Gastrocnemius medialis (tissue), 4 donors: ENCODE results near the gene DGCR8. TPM values are rescaled to one million over a fixed set of nuclear protein-coding genes. Genes with fewer than 3 reads are reported as not detected.

Experiments used
- ATAC-seq, 2 donors: fragments of 150-250 bp; one replicate each; pipeline ENCODE4 v1.9.1; 2016
- DNase-seq, 2 donors: peaks; one replicate each; pipeline ENCODE4 v3.0.0-alpha.2; 2019
- H3K27ac ChIP-seq, 4 donors: fragments of 200-600 bp; sonication (generic); 1 replicate in 1 of 4; 2 replicates in 3 of 4; pipeline ENCODE4 v1.5.1; 2016 to 2018; ENCODE audit warnings: mild to moderate bottlenecking in 2 of 4, moderate library complexity in 1 of 4
- H3K27me3 ChIP-seq, 3 donors: fragments of 200-600 bp; sonication (generic) in 2 of 3; 1 replicate in 1 of 3; 2 replicates in 2 of 3; pipeline versions ENCODE4 v1.5.1 to v1.6.0; 2016 to 2019; ENCODE audit warnings: mild to moderate bottlenecking in 1 of 3, moderate library complexity in 1 of 3
- H3K36me3 ChIP-seq, 2 donors: fragments of 200-600 bp; sonication (generic) in 1 of 2; one replicate each; pipeline ENCODE4 v1.5.1; 2017 to 2018
- H3K4me1 ChIP-seq, 2 donors: fragments of 200-600 bp; sonication (generic) in 1 of 2; one replicate each; pipeline ENCODE4 v1.5.1; 2016 to 2017; ENCODE audit warnings: mild to moderate bottlenecking in 2 of 2
- H3K4me3 ChIP-seq, 4 donors: fragments of 200-600 bp; sonication (generic) in 3 of 4; 1 replicate in 1 of 4; 2 replicates in 3 of 4; pipeline ENCODE4 v1.5.1; 2016 to 2019; ENCODE audit warnings: mild to moderate bottlenecking in 2 of 4
- H3K9me3 ChIP-seq, 3 donors: fragments of 200-600 bp; sonication (generic) in 2 of 3; 1 replicate in 1 of 3; 2 replicates in 2 of 3; pipeline ENCODE4 v1.5.1; 2016 to 2019
- CTCF ChIP-seq, 5 experiments: fragments of 450-650 bp in 3 of 5; fragments of 200-600 bp in 2 of 5; sonication (generic) in 2 of 5; IDR thresholded peaks in 4 of 5; conservative IDR thresholded peaks in 1 of 5; 1 replicate in 4 of 5; 2 replicates in 1 of 5; pipeline ENCODE4 v1.5.1; 2016 to 2019; ENCODE audit warnings: antibody characterized with exemption in 5 of 5, mild to moderate bottlenecking in 3 of 5, moderate library complexity in 3 of 5
- POLR2A ChIP-seq, 2 donors: fragments of 450-650 bp; IDR thresholded peaks; one replicate each; pipeline ENCODE4 v1.6.1; 2017; ENCODE audit warnings: antibody characterized with exemption in 2 of 2, mild to moderate bottlenecking in 2 of 2, moderate library complexity in 2 of 2
- in situ Hi-C, 4 donors: fragments of 200-750 bp; cut with MboI; loops; one replicate each; pipeline versions ENCODE4 v1.15.0 to v1.8.0; 2017; ENCODE audit warnings: low sequenced_read_pairs in 4 of 4
- intact Hi-C: fragments of 100-400 bp; cut with DNase I; formaldehyde crosslinking; loops from one replicate; pipeline ENCODE4 v1.15.1; 2023; ENCODE audit warnings: low total_unique reads
- total RNA-seq, 4 donors: library from RNA; depleted of rRNA; stranded (reverse); fragments of >200 nt; gene quantifications; one replicate each; pipeline versions ENCODE4 v1.1.0 to v1.2.3, GENCODE V29; 2016

DGCR8 gene
- total RNA-seq, 4 donors from 2014 or later, result 5.2 to 16.5 (median 11.2) TPM

- in situ Hi-C loops (no loop called here), intact Hi-C loops (no loop called here)
- Histone ChIP-seq H3K9me3 (no peaks in the 10 kb centered on the region), H3K4me3 (no peak overlapping the region), H3K36me3 (peaks cover 0 to 64% of the 10 kb centered on the region in 2 donors), H3K27me3 (no peaks in the 10 kb centered on the region), H3K4me1 (no peaks in the 10 kb centered on the region), H3K27ac (no peak overlapping the region)
- DNase-seq (no peak), ATAC-seq (no peak)
- TF ChIP-seq CTCF (IDR thresholded peaks at IDR 0.05 in 4 of 5, conservative IDR thresholded peaks at IDR 0.05 in 1 of 5), result no peak
- no peak for TF ChIP-seq POLR2A (IDR thresholded peaks at IDR 0.05)
Observed at GRCh38 chr22:20055144-20055543, 24.9 kb upstream of the DGCR8 start.

GRCh38 chr22:20055654-20056053 lies 24.4 kb upstream of the DGCR8 start:
- in situ Hi-C loops (no loop called here), intact Hi-C loops (no loop called here)
- ATAC-seq, result no peak
- H3K9me3 ChIP-seq, result no peaks in the 10 kb centered on the region
- no peaks in the 10 kb centered on the region for H3K4me1 ChIP-seq
- H3K36me3 ChIP-seq, result peaks cover 0 to 66% of the 10 kb centered on the region in 2 donors
- TF ChIP-seq POLR2A (IDR thresholded peaks at IDR 0.05) (no peak), CTCF (IDR thresholded peaks at IDR 0.05 in 4 of 5, conservative IDR thresholded peaks at IDR 0.05 in 1 of 5) (no peak)
- DNase-seq, result no peak
- H3K27ac ChIP-seq, result no peak overlapping the region
- H3K4me3 ChIP-seq, result no peak overlapping the region
- no peaks in the 10 kb centered on the region for H3K27me3 ChIP-seq

- Histone ChIP-seq H3K27ac (no peak overlapping the region), H3K36me3 (peaks cover 0 to 72% of the 10 kb centered on the region in 2 donors), H3K9me3 (no peaks in the 10 kb centered on the region), H3K4me3 (no peak overlapping the region), H3K4me1 (no peaks in the 10 kb centered on the region), H3K27me3 (no peaks in the 10 kb centered on the region)
- DNase-seq, result no peak
- ATAC-seq, result no peak
- in situ Hi-C loops (no loop called here), intact Hi-C loops (no loop called here)
- TF ChIP-seq CTCF (IDR thresholded peaks at IDR 0.05 in 4 of 5, conservative IDR thresholded peaks at IDR 0.05 in 1 of 5) (no peak), POLR2A (IDR thresholded peaks at IDR 0.05) (no peak)
Observed at GRCh38 chr22:20056161-20056560, 23.9 kb upstream of the DGCR8 start.

- in situ Hi-C loops, result no loop called here
- H3K9me3 ChIP-seq, result no peaks in the 10 kb centered on the region
- DNase-seq, result no peak
- H3K4me3 ChIP-seq, result no peak overlapping the region
- H3K27me3 ChIP-seq, result no peaks in the 10 kb centered on the region
- H3K27ac ChIP-seq, result no peak overlapping the region
- intact Hi-C loops, result no loop called here
- TF ChIP-seq POLR2A (IDR thresholded peaks at IDR 0.05) (no peak), CTCF (IDR thresholded peaks at IDR 0.05 in 4 of 5, conservative IDR thresholded peaks at IDR 0.05 in 1 of 5) (no peak)
- no peak for ATAC-seq
- H3K36me3 ChIP-seq, result peaks cover 0 to 78% of the 10 kb centered on the region in 2 donors
- H3K4me1 ChIP-seq, result no peaks in the 10 kb centered on the region
Observed at GRCh38 chr22:20056696-20057386, 23.2 kb upstream of the DGCR8 start.
